HG03045 (cell line): ENCODE results near the gene RHOF.
"Not testable (repeated sequence)": the region's sequence is repeated elsewhere in the genome, so short reads cannot be mapped to it uniquely, and the experiment has no call there.

Experiments
- ATAC-seq: cut with Tn5 transposase; IDR thresholded peaks from one replicate; pipeline ENCODE4 v1.9.1; 2021; ENCODE audit warnings: mild to moderate bottlenecking, moderate library complexity; ENCODE audit not compliant: unreplicated experiment

Gene RHOF

DNA sequence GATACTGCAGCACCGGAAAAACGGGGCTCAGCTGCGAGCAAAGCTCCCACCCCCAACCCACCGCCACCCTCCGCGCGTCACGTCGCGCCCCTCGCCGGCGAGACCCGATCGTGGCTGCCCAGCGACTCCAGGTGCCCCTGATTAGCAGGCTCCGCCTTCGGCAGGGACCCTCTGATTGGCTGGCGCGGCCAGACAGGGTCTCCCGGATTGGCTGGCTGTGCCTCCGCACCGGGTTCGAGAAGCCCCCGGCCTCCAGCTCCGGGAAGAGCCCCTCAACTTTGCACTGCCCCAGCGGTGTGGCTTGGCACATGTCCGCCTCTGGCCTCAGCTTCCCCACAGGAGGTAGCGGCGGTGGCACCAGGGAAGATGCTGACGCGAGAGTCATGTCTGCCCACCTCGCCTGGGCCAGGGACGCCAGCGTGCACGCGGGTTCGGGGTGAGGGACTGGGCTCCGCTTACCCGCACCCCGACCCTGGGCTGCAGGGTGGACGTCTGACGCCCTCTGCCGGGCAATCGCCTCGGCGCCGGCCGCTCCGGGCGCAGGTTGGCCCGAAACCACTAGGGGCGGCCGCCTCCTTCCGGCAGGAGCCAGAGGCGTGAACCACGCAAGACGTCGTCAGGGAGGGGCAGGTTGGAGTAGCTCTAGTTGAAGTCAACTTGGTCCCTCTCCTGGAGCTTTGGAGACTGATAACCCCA is 498 bp upstream of the RHOF start:
- ATAC-seq, result peak; percentile 49

DNA sequence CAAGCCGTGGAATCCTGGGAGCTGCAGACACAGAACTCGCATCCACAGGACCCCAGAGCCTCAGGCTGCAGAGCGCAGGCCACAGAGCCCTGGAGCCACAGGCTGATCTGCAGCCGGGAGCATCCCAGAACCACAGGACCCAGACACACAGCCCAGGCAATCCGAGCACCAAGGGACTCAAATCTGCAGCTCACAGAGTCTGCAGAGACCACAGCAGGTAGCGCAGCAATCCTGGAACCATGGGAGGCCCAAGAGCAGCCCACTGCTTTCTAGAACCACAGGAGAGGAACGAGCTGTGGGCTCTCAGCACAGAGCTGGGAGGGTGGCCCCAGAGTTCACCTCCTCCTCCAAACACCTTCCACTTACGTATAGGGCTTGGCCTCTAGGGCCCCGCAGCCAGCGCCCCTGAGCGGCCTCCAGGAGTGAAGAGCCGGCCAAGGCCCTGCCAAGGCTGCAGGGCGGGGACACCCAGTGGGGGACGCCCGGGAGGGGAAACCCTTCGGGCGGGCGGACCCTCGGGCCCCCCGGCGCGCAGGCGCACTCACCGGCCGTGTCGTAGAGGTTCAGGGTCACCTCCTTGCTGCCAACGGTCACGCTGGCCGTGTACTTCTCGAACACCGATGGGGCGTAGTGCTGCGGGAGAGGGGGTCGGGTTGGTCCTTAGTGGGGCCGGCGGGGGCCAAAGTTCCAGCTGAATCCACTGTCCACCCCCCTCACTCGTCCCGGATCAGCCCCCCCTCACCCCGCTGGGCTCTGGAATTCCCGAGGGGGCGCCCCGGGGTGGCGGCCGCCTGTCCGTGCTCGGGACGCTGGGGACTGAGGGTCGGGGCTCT is 665 bp downstream of the RHOF start:
- no peak for ATAC-seq

DNA sequence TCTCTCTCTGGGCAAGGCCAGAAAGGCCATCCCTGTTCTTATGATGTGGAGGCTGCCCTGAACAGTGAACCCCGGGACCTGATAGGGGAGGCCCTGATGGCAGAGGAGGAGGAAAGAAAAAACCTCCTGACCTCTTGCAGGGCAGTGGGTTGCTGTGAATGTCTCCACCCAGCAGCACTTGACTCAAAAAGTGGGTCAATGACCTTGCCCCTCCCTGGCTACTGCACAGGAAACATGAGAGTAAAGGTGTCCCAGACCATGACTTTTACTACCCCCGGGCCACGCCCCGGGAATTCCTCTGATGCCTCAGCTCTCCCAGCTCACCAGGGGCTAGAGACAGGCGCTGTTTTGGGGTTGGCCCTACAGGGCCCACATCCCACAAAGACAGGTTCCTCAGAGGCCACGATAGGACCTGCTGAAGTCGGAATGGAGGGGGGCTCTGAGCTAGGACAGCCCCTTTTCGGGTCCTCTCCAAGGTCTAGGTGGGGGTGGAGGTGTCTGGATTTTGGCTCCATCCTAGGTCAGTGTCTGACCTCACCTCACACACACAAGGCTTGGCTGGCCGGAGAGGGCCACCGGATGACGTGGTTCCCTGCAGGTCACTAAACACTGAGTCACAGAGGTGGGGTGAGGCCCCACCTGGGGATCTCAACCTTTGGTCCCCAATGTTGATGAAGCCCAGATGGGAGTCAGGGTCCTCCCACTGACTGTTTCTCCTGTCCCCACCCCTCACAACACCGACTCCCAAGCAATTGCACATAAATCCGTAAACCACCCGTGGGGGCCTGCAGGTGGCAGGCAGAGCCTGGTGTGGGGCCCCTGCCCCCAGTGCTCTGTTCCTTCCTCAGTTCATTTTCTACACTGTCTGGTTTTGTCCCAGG is 1.6 kb downstream of the RHOF start:
- no peak for ATAC-seq

DNA sequence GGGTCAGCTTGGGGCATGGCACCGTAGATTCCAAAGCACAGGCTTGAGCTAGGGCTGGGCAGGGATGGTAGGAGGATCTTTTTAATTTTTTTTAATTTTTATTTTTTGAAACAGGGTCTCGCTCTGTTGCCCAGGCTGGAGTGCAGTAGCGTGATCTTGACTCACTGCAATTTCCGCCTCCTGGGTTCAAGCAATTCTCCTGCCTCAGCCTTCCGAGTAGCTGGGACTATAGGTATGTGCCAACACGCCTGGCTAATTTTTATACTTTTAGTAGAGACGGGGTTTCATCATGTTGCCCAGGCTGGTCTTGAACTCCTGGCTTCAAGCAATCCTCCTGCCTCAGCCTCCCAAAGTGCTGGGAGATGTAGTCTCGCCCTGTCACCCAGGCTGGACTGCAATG is 2.7 kb downstream of the RHOF start:
- not testable (repeated sequence) for ATAC-seq

DNA sequence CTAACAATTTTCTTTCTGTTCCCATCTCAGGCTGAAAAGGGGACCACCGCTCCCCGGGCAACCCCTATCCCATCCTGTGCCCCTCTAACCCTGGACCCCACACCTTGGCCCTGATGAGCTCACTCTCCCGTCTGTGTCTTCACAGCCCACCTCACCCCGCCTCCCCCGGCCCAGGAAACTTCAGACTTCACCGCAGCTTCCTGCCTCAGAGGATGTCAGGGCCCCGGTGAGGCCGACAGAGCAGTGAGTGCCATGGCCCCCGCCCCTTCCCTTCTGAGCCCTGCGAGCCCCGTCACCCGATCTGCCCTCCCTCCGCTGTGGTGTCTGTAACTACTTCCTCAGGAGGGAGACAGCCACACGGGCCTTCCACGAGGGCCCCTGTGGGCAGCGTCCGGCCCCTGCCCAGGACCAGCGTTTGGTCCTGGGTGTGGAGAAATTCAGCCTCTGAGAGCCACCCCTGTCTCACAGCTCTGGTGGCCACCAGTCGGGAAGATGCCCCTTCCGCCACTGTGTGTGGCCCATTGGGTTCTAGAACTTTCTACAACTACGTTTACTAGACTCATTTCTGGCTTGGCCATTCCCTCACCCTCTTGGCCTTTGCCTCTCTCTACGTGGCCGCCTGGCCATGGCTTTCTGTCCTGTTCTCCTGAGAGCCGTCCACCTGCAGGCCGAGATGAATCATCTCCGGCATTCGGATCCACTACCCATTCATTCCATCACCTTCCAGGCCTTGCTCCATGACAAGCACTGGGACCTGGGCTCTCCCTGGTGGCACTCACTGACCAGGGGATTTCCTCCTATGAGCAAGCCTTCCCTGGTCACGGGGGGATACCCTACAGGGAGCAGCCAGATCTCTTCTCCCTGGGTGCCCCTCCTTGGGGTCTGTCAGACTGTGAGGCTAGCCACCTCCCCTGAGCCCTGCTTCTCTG is 3.4 kb downstream of the RHOF start:
- ATAC-seq, result peak; percentile 20

DNA sequence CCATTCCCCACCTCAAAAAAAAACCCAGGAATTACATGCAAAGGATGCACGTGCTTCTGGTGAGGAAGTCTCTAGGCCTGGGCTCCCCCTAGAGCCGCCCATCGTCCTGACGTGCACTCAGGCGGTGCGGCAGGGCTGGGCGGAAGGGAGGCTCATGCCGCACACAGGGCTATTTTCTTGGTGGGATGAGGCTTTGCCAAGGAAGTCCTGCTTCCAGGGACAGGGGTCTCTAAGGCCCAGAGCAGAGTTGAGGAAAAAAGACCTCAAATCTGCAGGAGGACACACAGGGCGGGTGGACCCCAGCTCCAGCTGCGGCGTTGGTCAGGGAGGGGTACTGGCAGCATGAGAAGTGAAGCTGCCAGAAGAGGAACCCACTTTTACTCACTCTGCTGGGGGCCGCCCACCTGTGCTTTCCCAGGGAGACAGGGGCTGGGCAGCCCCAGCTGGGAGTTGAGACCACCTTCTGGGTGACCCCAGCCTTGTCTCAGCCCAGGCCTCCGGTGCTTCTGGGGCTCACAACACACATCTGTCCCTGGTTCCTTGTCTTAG is 4.2 kb downstream of the RHOF start:
- ATAC-seq, result no peak

DNA sequence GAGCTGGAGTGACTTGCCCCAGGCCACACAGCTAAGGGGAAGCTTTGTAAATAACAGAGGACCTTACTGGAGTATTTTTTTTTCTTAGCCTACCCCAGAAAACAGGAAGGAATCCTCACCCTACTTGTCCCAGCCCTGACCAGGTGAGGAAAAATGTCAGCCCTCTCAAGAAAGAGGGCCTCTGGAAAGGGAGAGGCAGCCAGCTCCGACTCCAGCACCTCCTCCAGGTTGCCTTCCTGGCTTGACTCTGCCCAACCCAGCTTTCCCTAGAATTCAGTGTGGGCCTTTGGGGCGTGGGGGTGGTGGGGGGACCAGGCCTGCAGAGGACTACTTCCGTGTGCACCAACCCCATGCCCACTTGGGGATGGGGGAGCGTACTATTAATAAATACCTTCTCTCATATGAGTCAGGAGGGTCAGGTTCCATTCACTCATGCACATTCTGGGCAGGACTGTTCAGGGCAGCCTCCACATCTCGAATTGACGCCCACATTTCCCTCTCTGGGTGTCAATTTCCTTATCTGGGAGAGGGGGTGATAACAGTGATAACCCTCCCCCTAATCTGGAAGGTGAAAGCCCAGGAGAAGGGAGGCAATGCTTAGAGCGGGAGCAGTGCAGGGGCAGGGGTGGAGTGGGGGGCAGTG is 5.2 kb downstream of the RHOF start:
- no peak for ATAC-seq

DNA sequence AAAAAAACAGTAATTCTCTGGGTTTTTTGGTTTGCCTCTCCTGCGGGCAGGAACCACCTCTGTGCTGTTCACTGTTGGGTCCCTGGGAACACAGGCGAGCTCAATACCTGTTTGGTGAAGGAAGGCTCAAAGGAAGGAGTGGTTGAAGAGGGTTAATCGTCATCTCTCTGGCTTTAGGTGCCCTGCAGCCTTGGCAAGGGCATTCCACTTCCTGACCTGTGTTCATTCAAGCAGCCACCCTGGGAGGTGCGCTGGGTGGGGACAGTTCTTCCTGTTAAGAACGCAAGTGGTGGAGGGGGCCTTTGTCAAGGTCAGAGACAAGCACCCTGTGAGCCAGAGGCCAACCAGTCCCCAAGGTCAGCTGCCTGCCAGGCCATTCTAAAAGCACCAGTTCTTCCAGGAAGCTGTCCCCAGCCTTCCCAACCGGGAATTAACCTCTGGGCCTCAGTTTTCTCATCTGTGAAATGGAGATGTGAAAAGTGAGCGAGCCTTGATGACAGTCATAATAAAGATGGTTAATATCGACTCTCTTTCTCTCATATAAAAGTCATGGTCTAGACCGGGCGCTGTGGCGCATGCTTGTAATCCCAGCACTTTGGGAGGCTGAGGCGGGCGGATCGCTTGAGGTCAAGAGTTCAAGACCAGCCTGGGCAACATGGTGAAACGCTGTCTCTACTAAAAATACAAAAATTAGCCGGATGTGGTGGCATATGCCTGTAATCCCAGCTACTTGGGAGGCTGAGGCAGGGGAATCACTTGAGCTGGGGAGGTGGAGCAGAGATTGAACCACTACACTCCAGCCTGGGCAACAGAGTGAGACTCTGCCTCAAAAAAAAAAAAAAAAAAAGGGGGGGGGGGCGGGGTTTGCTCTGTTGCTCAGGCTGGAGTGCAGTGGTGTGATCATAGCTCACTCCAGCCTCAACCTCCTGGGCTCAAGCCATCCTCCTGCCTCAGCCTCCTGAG is 6.1 kb downstream of the RHOF start:
- ATAC-seq, result no peak

DNA sequence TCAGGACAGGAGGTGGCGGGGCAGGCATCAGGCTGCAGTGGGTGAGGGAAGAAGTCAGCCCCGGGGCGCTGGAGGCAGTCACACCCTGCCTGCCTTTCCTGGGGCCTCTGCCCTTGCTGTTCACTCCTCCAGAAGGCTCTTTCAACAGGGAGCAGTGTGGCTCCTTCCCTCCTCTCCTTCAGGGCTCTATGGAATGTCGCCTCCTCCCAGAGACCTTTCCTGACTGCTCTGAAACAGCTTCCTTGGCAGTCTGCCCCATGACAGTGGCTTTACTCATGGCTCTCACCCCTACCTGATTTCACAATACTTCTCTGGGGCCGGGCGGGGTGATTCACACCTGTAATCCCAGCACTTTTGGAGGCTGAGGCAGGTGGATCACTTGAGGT is 7.1 kb downstream of the RHOF start:
- no peak for ATAC-seq

DNA sequence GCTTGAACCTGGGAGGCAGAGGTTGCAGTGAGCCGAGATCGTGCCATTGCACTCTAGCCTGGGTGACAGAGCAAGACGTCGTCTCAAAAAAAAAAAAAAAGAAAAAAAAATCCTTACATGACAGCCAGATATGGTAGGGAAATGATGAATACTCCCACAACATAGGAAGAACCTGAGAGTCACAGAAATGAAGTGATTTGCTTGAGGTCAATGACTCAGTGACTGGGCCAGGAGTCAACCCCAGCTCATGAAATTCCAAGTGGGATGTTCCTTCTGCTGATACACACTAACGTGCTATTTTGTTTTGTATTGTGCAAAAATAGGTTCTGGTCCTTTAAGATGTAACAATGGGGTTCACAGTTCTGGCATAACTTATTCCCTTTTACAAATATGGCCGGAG is 9.0 kb downstream of the RHOF start:
- ATAC-seq, result no peak

DNA sequence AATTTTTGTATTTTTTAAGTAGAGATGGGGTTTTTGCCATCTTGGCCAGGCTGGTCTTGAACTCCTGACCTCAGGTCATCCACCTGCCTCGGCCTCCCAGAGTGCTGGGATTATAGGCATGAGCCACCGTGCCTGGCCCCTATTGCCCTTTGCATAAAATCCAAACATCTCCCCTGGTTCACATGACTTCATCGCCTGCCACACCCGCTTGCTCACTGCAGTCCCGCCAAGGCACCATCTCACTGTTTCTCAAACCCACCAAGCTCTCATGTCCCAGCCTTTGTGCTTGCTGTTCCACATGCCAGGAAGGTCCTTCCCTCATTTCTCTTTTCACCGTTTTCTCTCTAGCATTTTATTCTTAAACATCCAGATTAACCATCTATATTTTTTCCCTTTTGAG is 9.7 kb downstream of the RHOF start:
- no peak for ATAC-seq

DNA sequence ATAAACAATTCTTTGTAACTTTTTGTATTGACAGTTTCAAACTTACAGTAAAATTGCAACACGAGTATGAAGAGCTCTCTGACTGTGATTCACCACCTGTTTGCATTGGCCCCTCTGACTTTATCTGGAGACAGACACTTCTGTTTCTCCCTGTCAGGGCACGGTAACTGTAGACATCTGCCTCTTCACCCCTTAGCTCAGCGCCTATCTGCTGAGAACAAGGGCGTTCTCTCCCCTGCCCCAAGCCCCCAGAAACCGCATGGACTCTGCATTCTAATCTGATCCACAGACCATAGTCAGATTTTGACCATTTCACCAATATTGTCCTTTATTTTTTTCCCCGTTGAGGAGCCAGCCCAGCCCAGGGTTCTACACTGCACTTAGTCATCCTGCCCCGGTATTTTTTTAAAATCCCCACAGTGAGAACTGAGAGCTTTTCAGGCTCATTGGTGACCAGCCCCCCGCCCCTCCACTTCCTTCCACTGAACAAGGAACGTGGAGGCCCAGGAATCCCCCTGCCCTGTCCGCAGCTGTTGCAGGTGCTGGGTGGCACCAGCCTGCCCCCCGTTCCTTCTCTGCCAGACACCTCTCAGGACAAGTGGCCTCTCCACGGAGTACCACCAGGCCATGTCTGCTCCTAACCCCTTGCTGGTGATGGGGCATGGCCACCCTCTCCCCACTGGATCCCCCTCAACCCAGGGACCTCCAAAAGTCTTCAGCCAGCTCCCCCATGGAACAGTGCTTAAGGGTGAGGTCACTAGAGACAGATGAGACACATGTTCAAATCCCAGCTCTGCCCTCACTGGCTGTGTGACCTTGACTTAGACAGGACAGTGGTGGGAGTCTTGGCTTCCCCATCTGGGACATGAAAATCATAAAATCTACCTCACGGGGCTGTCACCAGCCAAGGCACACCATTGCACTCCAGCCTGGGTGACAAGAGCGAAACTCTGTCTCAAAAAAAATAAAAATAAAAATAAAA is 11.2 kb downstream of the RHOF start:
- peak; percentile 56 for ATAC-seq

DNA sequence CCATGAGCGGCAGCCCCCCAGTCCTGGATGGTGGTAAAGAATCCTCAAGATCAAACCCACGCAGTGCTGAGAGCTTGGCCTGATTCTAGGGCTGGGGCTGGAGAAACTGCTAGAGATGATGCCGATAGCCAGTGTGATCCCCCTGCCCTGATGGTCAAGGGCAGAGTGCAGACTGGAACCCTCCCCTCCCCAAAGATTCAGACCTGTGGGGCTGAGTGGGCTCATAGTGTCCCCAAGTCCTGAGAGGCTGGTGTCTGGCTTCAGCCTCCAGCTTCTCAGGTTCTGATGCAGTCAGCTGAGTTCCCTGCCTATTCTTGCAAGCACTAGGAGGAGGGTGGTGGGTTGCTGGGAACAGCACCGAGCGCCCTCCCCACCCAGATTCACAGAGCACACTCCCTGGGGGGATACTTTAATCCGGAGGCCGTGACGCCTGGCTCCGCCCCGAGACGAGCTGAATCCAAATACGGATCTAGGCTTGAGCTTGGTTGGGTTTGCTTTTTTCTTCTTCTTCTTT is 11.9 kb downstream of the RHOF start:
- ATAC-seq, result no peak

DNA sequence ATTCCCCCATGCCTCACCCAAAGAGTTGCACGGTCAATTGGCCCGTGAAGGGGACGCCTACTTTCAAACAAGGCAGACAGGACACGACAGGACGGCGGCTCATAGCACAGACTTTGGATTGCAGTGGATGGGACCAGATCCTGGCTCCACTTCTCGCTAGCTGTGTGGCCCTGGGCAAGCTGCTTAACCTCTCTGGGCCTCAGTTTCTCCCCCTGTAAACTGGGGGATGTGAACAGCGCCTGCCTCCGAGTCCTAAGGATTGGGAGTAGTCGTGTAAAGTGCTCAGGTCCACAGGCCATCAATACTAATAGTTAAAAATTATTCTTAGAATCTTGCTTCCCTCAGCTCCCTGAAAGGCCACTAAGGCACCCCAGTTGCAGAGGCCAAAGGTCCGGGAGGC is 13.1 kb downstream of the RHOF start:
- no peak for ATAC-seq

DNA sequence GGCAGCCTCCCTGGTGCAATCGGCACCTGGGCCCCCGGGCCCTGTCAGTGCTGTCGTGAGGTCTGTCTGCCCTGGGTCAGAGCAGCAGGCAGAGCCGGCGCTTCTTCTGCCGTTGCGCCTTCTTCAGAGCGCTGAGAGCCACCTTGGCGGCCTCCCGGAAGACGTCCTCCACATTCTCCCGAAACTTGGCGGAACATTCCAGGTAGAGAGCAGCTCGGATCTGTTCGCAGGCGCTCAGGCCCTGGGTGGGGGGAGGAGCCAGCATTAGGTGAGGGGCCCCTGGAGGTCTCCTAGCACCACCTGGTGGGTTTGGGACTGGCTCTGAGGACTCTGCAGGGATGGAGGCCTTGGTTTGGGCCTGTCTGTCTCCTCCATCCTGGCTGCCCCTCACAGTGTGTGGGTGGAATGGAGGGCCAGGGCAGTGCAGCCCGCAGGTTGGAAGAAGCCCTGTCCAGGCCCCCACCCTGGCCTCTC is 14.0 kb downstream of the RHOF start:
- no peak for ATAC-seq

DNA sequence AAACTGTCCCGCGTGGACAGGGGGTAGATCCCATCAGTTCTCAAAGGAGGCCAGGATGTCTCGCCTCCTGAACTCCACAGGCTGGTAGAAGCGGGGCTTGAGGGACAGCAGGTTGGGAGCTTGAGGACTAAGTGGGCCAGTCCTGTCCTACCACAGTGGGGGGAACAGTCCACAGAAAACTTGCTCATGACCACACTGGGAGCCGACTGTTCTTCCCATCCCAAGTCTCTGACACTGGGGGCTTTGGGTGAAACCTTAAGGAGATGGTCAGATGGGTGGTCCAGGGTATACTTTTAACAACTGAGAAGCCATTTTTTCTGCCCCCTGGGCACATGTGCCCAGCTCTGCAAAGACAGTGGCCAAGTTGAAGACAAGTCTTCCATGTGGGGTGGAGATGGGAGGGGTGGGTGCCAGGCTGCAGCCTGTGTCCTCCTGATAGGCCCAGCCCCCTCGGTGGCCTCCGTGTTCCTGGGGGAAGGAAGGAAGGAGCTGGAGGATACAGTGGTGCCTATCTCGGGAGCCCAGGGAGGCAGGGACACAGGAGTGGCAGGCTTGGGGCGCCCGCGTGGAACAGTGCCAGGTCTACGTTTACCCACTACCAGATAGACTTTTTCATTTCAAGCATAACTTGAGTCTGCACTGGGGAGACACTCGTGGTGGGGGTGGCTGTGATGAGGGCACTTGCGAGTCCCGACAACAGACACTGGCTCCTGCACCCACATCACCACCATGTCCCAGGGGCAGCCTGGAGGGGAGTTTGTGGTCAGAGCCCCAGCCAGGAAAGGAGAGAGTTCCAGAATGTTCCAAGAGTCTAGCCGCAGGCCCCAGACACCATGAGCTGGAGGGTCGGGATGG is 14.7 kb downstream of the RHOF start:
- no peak for ATAC-seq
